ENCODE data around the gene LYL1.

Gene LYL1

GRCh38 chr19:13056052-13056660 lies 46.5 kb downstream of the LYL1 start:
- DNase-seq (ENCODE audit: low read depth, low spot score), result no peak

DNA sequence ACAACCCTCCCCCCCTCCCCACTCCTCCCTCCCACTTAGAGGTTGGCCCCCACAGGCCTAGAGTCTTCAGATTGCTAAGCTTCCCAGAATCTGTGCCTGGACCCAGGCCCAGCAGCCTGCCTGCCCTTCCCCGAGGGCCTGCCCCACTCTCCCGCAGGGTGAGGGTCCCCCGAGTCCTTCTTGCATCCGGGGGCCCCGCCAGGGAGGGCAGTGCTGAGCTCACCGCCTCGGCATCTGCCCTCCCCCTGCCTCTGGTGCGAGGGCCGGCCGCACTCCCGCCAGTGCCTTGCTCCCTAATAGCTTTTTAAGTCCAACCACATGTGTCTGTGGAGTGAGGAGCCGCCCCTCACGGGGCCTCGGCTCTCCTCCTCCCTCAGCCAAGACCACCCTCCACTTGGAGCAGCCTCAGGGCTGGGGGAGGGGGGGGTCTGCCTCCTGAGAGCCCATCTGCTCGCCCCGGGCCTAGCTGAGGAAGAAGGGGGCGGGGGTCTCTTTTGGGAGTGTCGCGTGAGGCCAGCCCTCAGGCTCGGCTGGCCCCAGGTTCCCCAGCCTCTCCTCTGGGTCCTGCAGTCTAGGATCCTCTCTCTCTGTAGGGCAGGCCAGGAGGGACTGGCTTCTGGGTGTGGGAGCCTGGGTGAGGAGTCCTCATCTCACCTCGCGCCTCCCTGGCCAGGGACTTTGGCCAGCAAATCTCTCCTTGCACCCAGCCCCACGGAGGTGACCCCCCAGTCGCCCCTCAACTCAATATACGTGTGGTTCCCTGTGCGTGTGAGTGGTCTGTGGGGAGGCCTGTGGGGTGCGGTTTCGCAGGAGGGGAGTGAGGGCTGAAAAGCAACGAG lies 47.2 kb downstream of the LYL1 start:
- no peak for DNase-seq (ENCODE audit: low read depth, low spot score)

- no peak for DNase-seq (ENCODE audit: low read depth, low spot score)
Measured at GRCh38 chr19:13054626-13055212, 47.9 kb downstream of the LYL1 start.

GRCh38 chr19:13053761-13054625 lies 48.7 kb downstream of the LYL1 start:
- DNase-seq (ENCODE audit: low read depth, low spot score), result no peak

DNA sequence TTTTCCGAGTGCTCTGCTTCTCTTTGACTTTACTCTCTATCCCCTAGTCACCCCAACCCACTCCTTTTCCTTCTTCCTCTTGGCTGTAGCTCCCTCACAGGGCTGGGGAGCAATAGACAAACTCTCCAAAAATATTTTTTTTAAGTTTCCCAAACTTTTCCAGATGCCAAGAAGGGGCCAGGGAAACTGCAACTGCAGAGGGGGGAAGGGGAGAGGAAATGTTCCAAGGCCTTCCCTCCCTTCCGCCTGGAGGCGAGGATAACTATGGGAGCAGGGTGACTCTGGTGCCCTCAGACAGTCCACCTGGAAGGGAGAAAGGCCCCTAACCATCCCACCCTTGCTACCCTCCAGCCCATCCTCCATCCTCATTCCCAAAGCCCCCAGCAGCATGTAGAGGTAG lies 49.4 kb downstream of the LYL1 start:
- no peak for DNase-seq (ENCODE audit: low read depth, low spot score)

GRCh38 chr19:13052447-13053175 lies 50.0 kb downstream of the LYL1 start:
- no peak for DNase-seq (ENCODE audit: low read depth, low spot score)

- DNase-seq (ENCODE audit: low read depth, low spot score), result no peak
Measured at GRCh38 chr19:13051557-13052165, 51.0 kb downstream of the LYL1 start.

GRCh38 chr19:13050274-13050673 lies 52.4 kb downstream of the LYL1 start:
- no peak for DNase-seq (ENCODE audit: low read depth, low spot score)

Measured in iPS DF 19.7 (cell line).